Neural cell (in vitro differentiated cells): ENCODE results near the gene PCDHA7. TPM values are rescaled to one million over a fixed set of nuclear protein-coding genes. Genes with fewer than 3 reads are reported as not detected.

Source experiments
- H2AFZ ChIP-seq: fragments of 200-600, 300-800 bp; sonication (generic), shearing (Covaris generic); 2 replicates; pipeline ENCODE4 v1.6.0; 2014; ENCODE audit warnings: low read depth, mild to moderate bottlenecking, antibody characterized with exemption, low read length, moderate library complexity
- H3F3A ChIP-seq: fragments of 200-600 bp; shearing (Covaris generic); 2 replicates; pipeline ENCODE4 v1.6.1; 2016; ENCODE audit warnings: mild to moderate bottlenecking, moderate library complexity, mixed read lengths, antibody characterized with exemption, low read length; ENCODE audit not compliant: insufficient read depth, poor library complexity, severe bottlenecking
- H3K27ac ChIP-seq: fragments of 200-600, 300-800 bp; sonication (generic), shearing (Covaris generic); 2 replicates; pipeline ENCODE4 v1.5.1; 2014; ENCODE audit warnings: mild to moderate bottlenecking, low read length, moderate library complexity
- H3K27me3 ChIP-seq: fragments of 300-800, 200-600 bp; sonication (generic), shearing (Covaris generic); 2 replicates; pipeline ENCODE4 v1.6.0; 2014; ENCODE audit warnings: mild to moderate bottlenecking, low read depth, low read length, moderate library complexity; ENCODE audit not compliant: insufficient read depth
- H3K36me3 ChIP-seq: fragments of 300-800, 200-600 bp; sonication (generic), shearing (Covaris generic); 2 replicates; pipeline ENCODE4 v1.5.1; 2014; ENCODE audit warnings: mild to moderate bottlenecking, antibody characterized with exemption, low read length, moderate library complexity; ENCODE audit not compliant: insufficient read depth
- H3K4me2 ChIP-seq: fragments of 300-800, 200-600 bp; sonication (generic), shearing (Covaris generic); 2 replicates; pipeline ENCODE4 v1.6.0; 2014; ENCODE audit warnings: mild to moderate bottlenecking, low read length
- H3K4me3 ChIP-seq: fragments of 300-800, 200-600 bp; sonication (generic), shearing (Covaris generic); 2 replicates; pipeline ENCODE4 v1.5.1; 2014; ENCODE audit warnings: mild to moderate bottlenecking, low read length, moderate library complexity
- H3K79me2 ChIP-seq: fragments of 200-600 bp; shearing (Covaris generic); replicated peaks from 2 replicates; pipeline ENCODE4 v1.6.0; 2014; ENCODE audit warnings: mild to moderate bottlenecking, low read length, moderate library complexity; ENCODE audit not compliant: insufficient read depth
- H3K9ac ChIP-seq: fragments of 300-800, 200-600 bp; sonication (generic), shearing (Covaris generic); 2 replicates; pipeline ENCODE4 v1.6.1; 2016; ENCODE audit warnings: mild to moderate bottlenecking, low read length, mixed read lengths
- H3K9me2 ChIP-seq: fragments of 200-600 bp; shearing (Covaris generic); 2 replicates; pipeline ENCODE4 v1.6.1; 2016; ENCODE audit warnings: mild to moderate bottlenecking, low read length, mixed read lengths; ENCODE audit not compliant: insufficient read depth
- H3K9me3 ChIP-seq: fragments of 200-600, 300-800 bp; sonication (generic), shearing (Covaris generic); 2 replicates; pipeline ENCODE4 v1.6.1; 2016; ENCODE audit warnings: mild to moderate bottlenecking, mixed run types, low read length, moderate library complexity, mixed read lengths
- H4K20me1 ChIP-seq: fragments of 200-600 bp; shearing (Covaris generic); 2 replicates; pipeline ENCODE4 v1.6.1; 2016; ENCODE audit warnings: mild to moderate bottlenecking, mixed run types; ENCODE audit not compliant: insufficient read depth
- EP300 ChIP-seq: fragments of 450-650 bp; conservative IDR thresholded peaks from 2 replicates; pipeline ENCODE4 v1.6.1; 2014; ENCODE audit warnings: antibody characterized with exemption, mild to moderate bottlenecking, moderate library complexity; ENCODE audit not compliant: poor library complexity, severe bottlenecking
- EZH2 ChIP-seq: fragments of 200-600, 300-800 bp; shearing (Covaris generic), sonication (generic); IDR thresholded peaks from 2 replicates; pipeline ENCODE4 v1.6.1; 2014; ENCODE audit warnings: antibody characterized with exemption, low read length, borderline replicate concordance, mild to moderate bottlenecking; ENCODE audit not compliant: insufficient read depth, poor library complexity, severe bottlenecking
- MXI1 ChIP-seq: fragments of 450-650 bp; conservative IDR thresholded peaks from 2 replicates; pipeline ENCODE4 v1.6.1; 2014; ENCODE audit warnings: antibody characterized with exemption, mild to moderate bottlenecking; ENCODE audit not compliant: poor library complexity, severe bottlenecking
- POLR2AphosphoS5 ChIP-seq: IDR thresholded peaks from 2 replicates; pipeline ENCODE4 v1.6.1; 2012
- RAD21 ChIP-seq: fragments of 450-650 bp; conservative IDR thresholded peaks from 2 replicates; pipeline ENCODE4 v1.6.1; 2014; ENCODE audit warnings: antibody characterized with exemption, mild to moderate bottlenecking, moderate library complexity
- SMC3 ChIP-seq: fragments of 450-650 bp; conservative IDR thresholded peaks from 2 replicates; pipeline ENCODE4 v1.6.1; 2014; ENCODE audit warnings: antibody characterized with exemption, mild to moderate bottlenecking, moderate library complexity; ENCODE audit not compliant: poor library complexity
- TAF1 ChIP-seq: IDR thresholded peaks from 2 replicates; pipeline ENCODE4 v1.6.1; 2012; ENCODE audit warnings: low read depth
- polyA plus RNA-seq: library from polyadenylated mRNA; depleted of rRNA; stranded (reverse); fragments of >200 nt; gene quantifications from 2 replicates; pipeline ENCODE4 v1.2.3, GENCODE V29; 2014
- TF ChIP-seq, protein P1 (sequence below): fragments of 450-650 bp; IDR thresholded peaks from 2 replicates; pipeline ENCODE4 v1.5.1; 2014; ENCODE audit warnings: antibody characterized with exemption, mild to moderate bottlenecking, moderate library complexity; ENCODE audit not compliant: poor library complexity, severe bottlenecking
- TF ChIP-seq, protein P2 (sequence below): IDR thresholded peaks from 2 replicates; pipeline ENCODE4 v1.6.1; 2012; ENCODE audit warnings: borderline replicate concordance

The PCDHA7 gene
- polyA plus RNA-seq, 1 donor from 2014 or later, result 2.9 TPM

DNA sequence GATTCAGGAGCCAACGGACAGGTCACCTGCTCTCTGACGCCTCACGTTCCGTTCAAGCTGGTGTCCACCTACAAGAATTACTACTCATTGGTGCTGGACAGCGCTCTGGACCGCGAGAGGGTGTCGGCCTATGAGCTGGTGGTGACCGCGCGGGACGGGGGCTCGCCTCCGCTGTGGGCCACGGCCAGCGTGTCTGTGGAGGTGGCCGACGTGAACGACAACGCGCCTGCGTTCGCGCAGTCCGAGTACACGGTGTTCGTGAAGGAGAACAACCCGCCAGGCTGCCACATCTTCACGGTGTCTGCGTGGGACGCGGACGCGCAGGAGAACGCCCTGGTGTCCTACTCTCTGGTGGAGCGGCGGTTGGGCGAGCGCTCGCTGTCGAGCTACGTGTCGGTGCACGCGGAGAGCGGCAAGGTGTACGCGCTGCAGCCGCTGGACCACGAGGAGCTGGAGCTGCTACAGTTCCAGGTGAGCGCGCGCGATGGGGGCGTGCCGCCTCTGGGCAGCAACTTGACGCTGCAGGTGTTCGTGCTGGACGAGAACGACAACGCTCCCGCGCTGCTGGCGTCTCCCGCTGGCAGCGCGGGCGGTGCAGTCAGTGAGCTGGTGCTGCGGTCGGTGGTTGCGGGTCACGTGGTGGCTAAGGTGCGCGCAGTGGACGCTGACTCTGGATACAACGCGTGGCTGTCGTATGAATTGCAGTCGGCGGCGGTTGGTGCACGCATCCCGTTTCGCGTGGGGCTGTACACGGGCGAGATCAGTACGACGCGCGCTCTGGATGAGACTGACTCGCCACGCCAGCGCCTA lies 23.3 kb downstream of the PCDHA7 start:
- H3F3A ChIP-seq, result peaks cover 3% of the 10 kb centered on the region
- H4K20me1 ChIP-seq, result no peaks in the 10 kb centered on the region
- H3K9ac ChIP-seq, result no peak overlapping the region
- peaks cover 29% of the 10 kb centered on the region for H3K9me3 ChIP-seq
- H3K79me2 ChIP-seq, result peaks cover 9% of the 10 kb centered on the region
- no peaks in the 10 kb centered on the region for H3K27me3 ChIP-seq
- no peak overlapping the region for H3K4me2 ChIP-seq
- TF ChIP-seq MXI1 (no peak), SMC3 (no peak), RAD21 (no peak), EP300 (no peak), EZH2 (no peak), TAF1 (no peak), POLR2AphosphoS5 (no peak)
- TF ChIP-seq, protein P1, sequence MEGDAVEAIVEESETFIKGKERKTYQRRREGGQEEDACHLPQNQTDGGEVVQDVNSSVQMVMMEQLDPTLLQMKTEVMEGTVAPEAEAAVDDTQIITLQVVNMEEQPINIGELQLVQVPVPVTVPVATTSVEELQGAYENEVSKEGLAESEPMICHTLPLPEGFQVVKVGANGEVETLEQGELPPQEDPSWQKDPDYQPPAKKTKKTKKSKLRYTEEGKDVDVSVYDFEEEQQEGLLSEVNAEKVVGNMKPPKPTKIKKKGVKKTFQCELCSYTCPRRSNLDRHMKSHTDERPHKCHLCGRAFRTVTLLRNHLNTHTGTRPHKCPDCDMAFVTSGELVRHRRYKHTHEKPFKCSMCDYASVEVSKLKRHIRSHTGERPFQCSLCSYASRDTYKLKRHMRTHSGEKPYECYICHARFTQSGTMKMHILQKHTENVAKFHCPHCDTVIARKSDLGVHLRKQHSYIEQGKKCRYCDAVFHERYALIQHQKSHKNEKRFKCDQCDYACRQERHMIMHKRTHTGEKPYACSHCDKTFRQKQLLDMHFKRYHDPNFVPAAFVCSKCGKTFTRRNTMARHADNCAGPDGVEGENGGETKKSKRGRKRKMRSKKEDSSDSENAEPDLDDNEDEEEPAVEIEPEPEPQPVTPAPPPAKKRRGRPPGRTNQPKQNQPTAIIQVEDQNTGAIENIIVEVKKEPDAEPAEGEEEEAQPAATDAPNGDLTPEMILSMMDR, result no peak
- TF ChIP-seq, protein P2, sequence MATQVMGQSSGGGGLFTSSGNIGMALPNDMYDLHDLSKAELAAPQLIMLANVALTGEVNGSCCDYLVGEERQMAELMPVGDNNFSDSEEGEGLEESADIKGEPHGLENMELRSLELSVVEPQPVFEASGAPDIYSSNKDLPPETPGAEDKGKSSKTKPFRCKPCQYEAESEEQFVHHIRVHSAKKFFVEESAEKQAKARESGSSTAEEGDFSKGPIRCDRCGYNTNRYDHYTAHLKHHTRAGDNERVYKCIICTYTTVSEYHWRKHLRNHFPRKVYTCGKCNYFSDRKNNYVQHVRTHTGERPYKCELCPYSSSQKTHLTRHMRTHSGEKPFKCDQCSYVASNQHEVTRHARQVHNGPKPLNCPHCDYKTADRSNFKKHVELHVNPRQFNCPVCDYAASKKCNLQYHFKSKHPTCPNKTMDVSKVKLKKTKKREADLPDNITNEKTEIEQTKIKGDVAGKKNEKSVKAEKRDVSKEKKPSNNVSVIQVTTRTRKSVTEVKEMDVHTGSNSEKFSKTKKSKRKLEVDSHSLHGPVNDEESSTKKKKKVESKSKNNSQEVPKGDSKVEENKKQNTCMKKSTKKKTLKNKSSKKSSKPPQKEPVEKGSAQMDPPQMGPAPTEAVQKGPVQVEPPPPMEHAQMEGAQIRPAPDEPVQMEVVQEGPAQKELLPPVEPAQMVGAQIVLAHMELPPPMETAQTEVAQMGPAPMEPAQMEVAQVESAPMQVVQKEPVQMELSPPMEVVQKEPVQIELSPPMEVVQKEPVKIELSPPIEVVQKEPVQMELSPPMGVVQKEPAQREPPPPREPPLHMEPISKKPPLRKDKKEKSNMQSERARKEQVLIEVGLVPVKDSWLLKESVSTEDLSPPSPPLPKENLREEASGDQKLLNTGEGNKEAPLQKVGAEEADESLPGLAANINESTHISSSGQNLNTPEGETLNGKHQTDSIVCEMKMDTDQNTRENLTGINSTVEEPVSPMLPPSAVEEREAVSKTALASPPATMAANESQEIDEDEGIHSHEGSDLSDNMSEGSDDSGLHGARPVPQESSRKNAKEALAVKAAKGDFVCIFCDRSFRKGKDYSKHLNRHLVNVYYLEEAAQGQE, result no peak
- H3K4me3 ChIP-seq, result peak overlapping the region; percentile 55
- H3K9me2 ChIP-seq, result no peaks in the 10 kb centered on the region
- no peak overlapping the region for H2AFZ ChIP-seq
- H3K27ac ChIP-seq, result no peak overlapping the region
- H3K36me3 ChIP-seq, result peaks cover 24% of the 10 kb centered on the region

DNA sequence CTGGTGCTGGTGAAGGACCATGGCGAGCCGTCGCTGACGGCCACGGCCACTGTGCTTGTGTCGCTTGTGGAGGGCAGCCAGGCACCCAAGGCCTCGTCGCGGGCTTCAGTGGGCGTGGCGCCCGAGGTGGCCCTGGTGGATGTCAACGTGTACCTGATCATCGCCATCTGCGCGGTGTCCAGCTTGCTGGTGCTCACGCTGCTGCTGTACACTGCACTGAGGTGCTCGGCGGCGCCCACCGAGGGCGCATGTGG lies 23.8 kb downstream of the PCDHA7 start:
- H3K9ac ChIP-seq, result no peak overlapping the region
- H3K4me3 ChIP-seq, result peak overlapping the region; percentile 37
- peaks cover 34% of the 10 kb centered on the region for H3K9me3 ChIP-seq
- peaks cover 28% of the 10 kb centered on the region for H3K36me3 ChIP-seq
- H3F3A ChIP-seq, result peaks cover 3% of the 10 kb centered on the region
- H2AFZ ChIP-seq, result no peak overlapping the region
- TF ChIP-seq EZH2 (no peak), MXI1 (no peak), EP300 (no peak), RAD21 (no peak), SMC3 (no peak)
- TF ChIP-seq, protein P1, result no peak
- no peaks in the 10 kb centered on the region for H3K27me3 ChIP-seq
- H4K20me1 ChIP-seq, result no peaks in the 10 kb centered on the region
- peaks cover 9% of the 10 kb centered on the region for H3K79me2 ChIP-seq
- no peak overlapping the region for H3K4me2 ChIP-seq
- H3K27ac ChIP-seq, result no peak overlapping the region
- no peaks in the 10 kb centered on the region for H3K9me2 ChIP-seq
